Measurements from ENCODE around the gene KMT2B. TPM values are rescaled to one million over a fixed set of nuclear protein-coding genes. Genes with fewer than 3 reads are reported as not detected.

Gene KMT2B
- total RNA-seq, 1 donor from 2014 or later, result 12.6 TPM

DNA sequence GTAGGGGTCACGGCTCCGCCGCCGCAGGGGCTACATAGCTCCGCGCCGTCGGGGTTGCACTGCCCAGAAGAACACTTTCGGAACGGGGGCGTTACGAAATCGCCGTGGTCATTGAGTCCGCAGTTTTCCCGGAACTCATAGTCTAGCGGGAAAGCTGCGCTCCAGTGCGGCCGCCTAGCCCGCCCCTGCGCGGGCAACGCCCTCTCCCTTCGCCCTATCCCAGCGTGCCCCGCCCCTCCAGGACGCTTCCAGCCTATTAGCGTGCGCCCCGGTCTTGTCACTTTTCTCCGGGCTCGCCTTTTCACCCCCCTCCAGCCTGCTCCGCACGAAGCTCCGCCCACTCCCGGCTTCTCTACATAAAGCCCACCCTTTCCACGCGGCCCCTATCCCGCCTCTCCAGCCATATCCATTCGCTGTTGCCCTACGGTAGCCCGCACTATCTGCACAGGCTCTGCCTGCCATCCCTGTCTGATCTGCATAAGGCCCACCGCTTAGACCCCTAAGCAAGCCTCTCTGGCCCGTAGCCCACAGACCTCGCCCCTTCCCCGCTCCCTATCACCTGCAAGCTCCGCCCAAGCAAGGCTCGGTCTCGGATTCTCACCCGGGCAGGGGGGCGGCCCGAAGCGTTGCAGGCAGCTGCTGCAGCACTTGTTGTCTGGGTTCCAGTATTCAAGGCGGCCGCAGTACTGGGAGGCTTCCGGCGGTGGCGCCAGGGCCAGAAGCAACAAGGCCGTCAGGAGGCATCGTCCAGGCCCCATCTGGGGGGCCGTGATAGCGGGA lies 22.8 kb downstream of the KMT2B start:
- DNase-seq (ENCODE audit: low spot score), result peak; percentile 99
- no peaks in the 10 kb centered on the region for H3K27me3 ChIP-seq
- H3K4me1 ChIP-seq, result peaks cover 9% of the 10 kb centered on the region
- TF ChIP-seq EZH2 (IDR thresholded peaks at IDR 0.05) (no peak), EZH2phosphoT487 (IDR thresholded peaks at IDR 0.05) (no peak)
- TF ChIP-seq, protein P1, sequence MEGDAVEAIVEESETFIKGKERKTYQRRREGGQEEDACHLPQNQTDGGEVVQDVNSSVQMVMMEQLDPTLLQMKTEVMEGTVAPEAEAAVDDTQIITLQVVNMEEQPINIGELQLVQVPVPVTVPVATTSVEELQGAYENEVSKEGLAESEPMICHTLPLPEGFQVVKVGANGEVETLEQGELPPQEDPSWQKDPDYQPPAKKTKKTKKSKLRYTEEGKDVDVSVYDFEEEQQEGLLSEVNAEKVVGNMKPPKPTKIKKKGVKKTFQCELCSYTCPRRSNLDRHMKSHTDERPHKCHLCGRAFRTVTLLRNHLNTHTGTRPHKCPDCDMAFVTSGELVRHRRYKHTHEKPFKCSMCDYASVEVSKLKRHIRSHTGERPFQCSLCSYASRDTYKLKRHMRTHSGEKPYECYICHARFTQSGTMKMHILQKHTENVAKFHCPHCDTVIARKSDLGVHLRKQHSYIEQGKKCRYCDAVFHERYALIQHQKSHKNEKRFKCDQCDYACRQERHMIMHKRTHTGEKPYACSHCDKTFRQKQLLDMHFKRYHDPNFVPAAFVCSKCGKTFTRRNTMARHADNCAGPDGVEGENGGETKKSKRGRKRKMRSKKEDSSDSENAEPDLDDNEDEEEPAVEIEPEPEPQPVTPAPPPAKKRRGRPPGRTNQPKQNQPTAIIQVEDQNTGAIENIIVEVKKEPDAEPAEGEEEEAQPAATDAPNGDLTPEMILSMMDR (IDR thresholded peaks at IDR 0.05), result peak; percentile 56
- peak overlapping the region; percentile 92 for H3K4me2 ChIP-seq
- H3K27ac Mint-ChIP-seq, result peak overlapping the region; percentile 87
- H3K9me3 ChIP-seq (ENCODE audit: low read depth), result no peaks in the 10 kb centered on the region
- H3K36me3 ChIP-seq, result no peaks in the 10 kb centered on the region
- peaks cover 26% of the 10 kb centered on the region for H3K4me1 Mint-ChIP-seq
- peak overlapping the region; percentile 73 for H2AFZ ChIP-seq (replicated peaks)
- peaks cover 9% of the 10 kb centered on the region for H3K36me3 Mint-ChIP-seq
- no peak overlapping the region for H3K9ac ChIP-seq
- H3K9me3 Mint-ChIP-seq, result no peaks in the 10 kb centered on the region
- peaks cover 46% of the 10 kb centered on the region for H3F3A ChIP-seq (ENCODE audit: low read depth)
- H3K4me3 ChIP-seq, result peak overlapping the region; percentile 79
- peaks cover 13% of the 10 kb centered on the region for H3K27me3 Mint-ChIP-seq (ENCODE audit: insufficient read depth, low read depth)
- H4K20me1 ChIP-seq (ENCODE audit: low read depth), result peaks cover 17% of the 10 kb centered on the region
- peak overlapping the region; percentile 89 for H3K4me3 Mint-ChIP-seq
- H3K27ac ChIP-seq, result peak overlapping the region; percentile 81
- peaks cover under 1% of the 10 kb centered on the region for H3K79me2 ChIP-seq (ENCODE audit: low read depth)

DNA sequence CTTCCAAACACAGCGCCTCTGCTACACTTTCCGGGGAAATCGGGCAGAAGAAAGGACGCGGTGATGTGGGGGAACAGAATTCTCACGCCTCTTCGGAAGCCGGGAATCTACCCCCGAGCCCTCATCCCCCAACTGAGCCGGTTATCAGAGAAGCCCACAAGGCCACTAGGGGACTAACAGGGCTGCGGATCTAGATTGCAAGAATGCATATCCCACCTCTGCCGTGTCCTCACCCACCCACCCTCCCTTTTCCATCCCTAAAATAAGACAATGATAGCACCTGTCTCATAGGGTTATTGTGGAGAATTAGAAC lies 23.4 kb downstream of the KMT2B start:
- H3K27me3 ChIP-seq, result no peaks in the 10 kb centered on the region
- Mint-ChIP-seq H3K4me1 (peaks cover 32% of the 10 kb centered on the region), H3K27ac (peak overlapping the region; percentile 87), H3K36me3 (peaks cover 10% of the 10 kb centered on the region), H3K27me3 (ENCODE audit: insufficient read depth, low read depth) (peaks cover 13% of the 10 kb centered on the region), H3K9me3 (no peaks in the 10 kb centered on the region), H3K4me3 (peak overlapping the region; percentile 89)
- peaks cover 17% of the 10 kb centered on the region for H4K20me1 ChIP-seq (ENCODE audit: low read depth)
- no peak for DNase-seq (ENCODE audit: low spot score)
- no peaks in the 10 kb centered on the region for H3K9me3 ChIP-seq (ENCODE audit: low read depth)
- H2AFZ ChIP-seq (replicated peaks), result peak overlapping the region; percentile 58
- H3F3A ChIP-seq (ENCODE audit: low read depth), result peaks cover 46% of the 10 kb centered on the region
- H3K36me3 ChIP-seq, result no peaks in the 10 kb centered on the region
- peaks cover 5% of the 10 kb centered on the region for H3K79me2 ChIP-seq (ENCODE audit: low read depth)
- H3K9ac ChIP-seq, result no peak overlapping the region
- H3K4me1 ChIP-seq, result peaks cover 9% of the 10 kb centered on the region
- H3K4me2 ChIP-seq, result peak overlapping the region; percentile 86
- TF ChIP-seq, protein P1 (IDR thresholded peaks at IDR 0.05), result peak; percentile 43
- TF ChIP-seq EZH2 (IDR thresholded peaks at IDR 0.05), result no peak
- peak overlapping the region; percentile 81 for H3K27ac ChIP-seq
- peak overlapping the region; percentile 79 for H3K4me3 ChIP-seq

DNA sequence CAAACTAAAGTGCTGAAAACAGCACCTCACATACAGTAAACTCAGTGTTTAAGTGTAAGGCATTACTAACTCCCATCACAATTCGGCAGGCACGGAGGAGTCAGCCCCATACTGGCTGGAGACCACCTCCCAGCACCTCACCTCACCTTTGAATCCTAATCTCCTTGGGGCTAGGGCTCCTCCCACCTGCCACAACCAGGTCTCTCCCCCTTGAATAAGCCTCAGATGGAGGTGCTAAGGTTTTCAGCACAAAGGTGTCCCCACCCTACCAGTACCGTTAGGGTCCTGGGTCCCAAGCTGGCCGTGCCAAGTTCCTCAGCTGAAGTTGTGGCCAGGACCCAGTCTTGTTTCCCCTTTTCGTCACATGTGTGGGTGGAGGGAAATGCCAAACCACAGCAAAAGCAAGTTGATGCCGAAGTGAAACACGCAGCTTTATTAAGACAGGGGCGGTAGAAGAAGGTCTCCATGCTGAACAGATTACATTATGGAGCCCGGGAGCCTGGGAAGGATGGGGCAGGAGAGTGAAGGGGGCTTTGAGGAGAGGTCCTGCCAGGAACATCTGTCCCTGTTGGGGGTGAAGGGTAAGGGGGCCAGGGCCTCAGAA lies 24.4 kb downstream of the KMT2B start, which contains the start of gene IGFLR1:
TSS of gene IGFLR1 (minus strand) at position 332 of the 604 bp plus-strand sequence. CDS start 1,272 bp downstream, outside the sequence.
- TF ChIP-seq EZH2 (IDR thresholded peaks at IDR 0.05) (no peak), EZH2phosphoT487 (IDR thresholded peaks at IDR 0.05) (no peak)
- TF ChIP-seq, protein P1 (IDR thresholded peaks at IDR 0.05), result no peak
- Histone ChIP-seq H3K27me3 (no peaks in the 10 kb centered on the region), H3K4me1 (peaks cover 9% of the 10 kb centered on the region), H2AFZ (replicated peaks) (no peak within 1 kb of the TSS), H3K36me3 (no peaks in the 10 kb centered on the region), H3K9me3 (ENCODE audit: low read depth) (no peaks in the 10 kb centered on the region), H3K9ac (no peak within 1 kb of the TSS), H3K27ac (peak within 1 kb of the TSS; percentile 81), H3F3A (ENCODE audit: low read depth) (peaks cover 46% of the 10 kb centered on the region), H4K20me1 (ENCODE audit: low read depth) (peaks cover 17% of the 10 kb centered on the region), H3K4me3 (peak within 1 kb of the TSS; percentile 79), H3K79me2 (ENCODE audit: low read depth) (peaks cover 10% of the 10 kb centered on the region), H3K4me2 (peak within 1 kb of the TSS; percentile 86)
- H3K36me3 Mint-ChIP-seq, result peaks cover 5% of the 10 kb centered on the region
- H3K4me1 Mint-ChIP-seq, result peaks cover 37% of the 10 kb centered on the region
- H3K27me3 Mint-ChIP-seq (ENCODE audit: insufficient read depth, low read depth), result peaks cover 13% of the 10 kb centered on the region
- H3K27ac Mint-ChIP-seq, result peak within 1 kb of the TSS; percentile 78
- DNase-seq (ENCODE audit: low spot score), result no peak
- H3K4me3 Mint-ChIP-seq, result peak within 1 kb of the TSS; percentile 76
- no peaks in the 10 kb centered on the region for H3K9me3 Mint-ChIP-seq
